ENCODE measurements around the gene UFD1.

The UFD1 gene

DNA sequence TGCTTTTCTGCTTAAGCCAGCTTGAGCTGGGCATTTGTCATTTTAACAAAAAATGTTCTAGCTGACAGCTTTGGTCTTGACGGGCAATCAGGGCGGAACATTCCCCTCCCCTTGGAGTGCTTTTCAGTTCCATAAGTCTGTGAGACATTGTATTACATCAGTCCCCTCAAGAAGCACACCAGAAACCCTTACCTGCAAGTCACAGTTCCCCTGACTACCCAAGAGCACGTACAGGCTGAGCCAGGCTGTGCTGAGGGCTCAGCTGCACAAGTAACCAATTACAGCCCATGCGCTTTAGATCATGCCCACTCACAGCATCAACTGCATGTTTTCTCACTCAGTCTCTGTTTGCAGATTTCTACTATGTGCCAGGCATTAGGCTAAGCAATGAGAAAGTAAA is 66.5 kb downstream of the UFD1 start:
- DNase-seq: no peak
- TF ChIP-seq POLR2A (IDR thresholded peaks at IDR 0.05; ENCODE audit: low read length) (no peak), GATA1 (IDR thresholded peaks at IDR 0.05; ENCODE audit: low read depth, low read length) (no peak)

- no peak for DNase-seq
- TF ChIP-seq POLR2A (IDR thresholded peaks at IDR 0.05; ENCODE audit: low read length) (no peak), GATA1 (IDR thresholded peaks at IDR 0.05; ENCODE audit: low read depth, low read length) (no peak)
These were observed 67.3 kb downstream of the UFD1 start for GRCh38 chr22:19411690-19412045.

- no peak for DNase-seq
- TF ChIP-seq POLR2A (IDR thresholded peaks at IDR 0.05; ENCODE audit: low read length): no peak
- TF ChIP-seq GATA1 (IDR thresholded peaks at IDR 0.05; ENCODE audit: low read depth, low read length): no peak
These were observed 67.9 kb downstream of the UFD1 start for GRCh38 chr22:19410941-19411689.

- TF ChIP-seq GATA1 (IDR thresholded peaks at IDR 0.05; ENCODE audit: low read depth, low read length) (no peak), POLR2A (IDR thresholded peaks at IDR 0.05; ENCODE audit: low read length) (no peak)
- peak; percentile 90 to 93 for DNase-seq
These were observed 71.1 kb downstream of the UFD1 start for GRCh38 chr22:19407649-19408606.

DNA sequence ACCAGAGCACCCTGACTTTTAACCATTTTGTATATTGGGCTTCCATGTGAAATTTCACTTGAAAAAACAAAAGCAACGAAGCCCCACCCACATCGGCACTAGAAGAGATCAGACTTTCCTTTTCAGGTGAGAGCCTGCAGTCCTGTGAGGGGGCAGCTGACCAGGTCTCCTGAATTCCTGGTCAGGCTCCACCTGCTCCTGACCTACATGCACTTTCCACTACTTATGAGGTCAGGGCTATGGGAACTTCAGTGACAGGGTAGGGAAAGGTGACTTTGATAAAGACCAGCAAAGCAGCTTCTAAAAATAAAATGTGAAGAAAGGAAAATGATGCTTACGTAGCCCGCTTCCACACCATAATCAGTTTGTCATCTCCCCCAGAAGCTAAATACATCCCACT is 72.1 kb downstream of the UFD1 start:
- TF ChIP-seq GATA1 (IDR thresholded peaks at IDR 0.05; ENCODE audit: low read depth, low read length): no peak
- no peak for TF ChIP-seq POLR2A (IDR thresholded peaks at IDR 0.05; ENCODE audit: low read length)
- no peak for DNase-seq

- DNase-seq: no peak
- TF ChIP-seq GATA1 (IDR thresholded peaks at IDR 0.05; ENCODE audit: low read depth, low read length) (no peak), POLR2A (IDR thresholded peaks at IDR 0.05; ENCODE audit: low read length) (no peak)
These were observed 72.6 kb downstream of the UFD1 start for GRCh38 chr22:19406281-19406811.

GRCh38 chr22:19405652-19406051 is 73.3 kb downstream of the UFD1 start:
- no peak for TF ChIP-seq GATA1 (IDR thresholded peaks at IDR 0.05; ENCODE audit: low read depth, low read length)
- TF ChIP-seq POLR2A (IDR thresholded peaks at IDR 0.05; ENCODE audit: low read length): no peak
- no peak for DNase-seq

- DNase-seq: no peak
- TF ChIP-seq POLR2A (IDR thresholded peaks at IDR 0.05; ENCODE audit: low read length) (no peak), GATA1 (IDR thresholded peaks at IDR 0.05; ENCODE audit: low read depth, low read length) (no peak)
These were observed 73.9 kb downstream of the UFD1 start for GRCh38 chr22:19405133-19405532.

- no peak for DNase-seq
- TF ChIP-seq POLR2A (IDR thresholded peaks at IDR 0.05; ENCODE audit: low read length) (no peak), GATA1 (IDR thresholded peaks at IDR 0.05; ENCODE audit: low read depth, low read length) (no peak)
These were observed 74.3 kb downstream of the UFD1 start for GRCh38 chr22:19404676-19405075.

DNA sequence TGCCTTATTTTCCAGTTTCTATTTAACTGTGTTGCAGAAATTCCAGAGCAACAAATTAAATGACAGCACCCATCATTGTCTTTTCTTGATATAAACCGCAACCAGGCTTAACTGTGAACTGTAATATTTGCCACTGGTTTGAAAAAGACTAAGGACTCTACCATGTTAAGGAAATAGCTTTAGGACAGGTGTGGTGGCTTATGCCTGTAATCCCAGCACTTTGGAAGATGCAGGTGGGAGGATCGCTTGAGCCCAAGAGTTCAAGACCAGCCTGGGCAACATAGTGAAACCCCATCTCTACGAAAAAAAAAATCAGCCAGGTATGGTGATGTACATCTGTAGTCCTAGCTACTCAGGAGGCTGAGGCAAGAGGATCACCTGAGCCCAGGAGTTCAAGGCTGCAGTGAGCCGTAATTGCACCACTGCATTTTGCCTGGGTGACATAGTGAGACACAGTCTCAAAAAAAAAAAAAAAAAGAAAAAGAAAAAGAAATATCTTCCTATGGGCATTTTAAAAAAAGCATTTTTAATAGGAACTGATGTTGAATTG is 76.3 kb downstream of the UFD1 start:
- DNase-seq: no peak

DNA sequence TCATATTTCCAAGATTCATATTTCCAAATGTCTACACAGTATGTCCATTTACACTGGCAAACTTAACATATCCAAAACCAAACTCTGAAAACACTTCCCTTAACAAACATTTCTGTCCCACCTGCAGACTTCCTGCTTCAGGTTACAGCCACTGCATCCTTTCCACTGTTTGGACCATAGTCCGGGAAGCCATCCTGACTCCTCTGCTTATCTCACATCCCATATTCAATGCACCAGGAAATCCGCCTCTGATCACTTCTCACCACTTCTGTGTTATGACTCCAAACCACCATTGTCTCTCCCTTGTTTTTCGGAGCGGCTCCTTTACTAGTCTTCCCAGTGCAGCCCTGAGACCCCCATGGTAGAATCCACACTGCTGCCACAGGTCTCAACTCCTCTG is 77.5 kb downstream of the UFD1 start:
- no peak for DNase-seq
- no peak for TF ChIP-seq GATA1 (IDR thresholded peaks at IDR 0.05; ENCODE audit: low read depth, low read length)
- TF ChIP-seq POLR2A (IDR thresholded peaks at IDR 0.05; ENCODE audit: low read length): no peak

More for the DNA sequence above, 76.3 kb downstream of the UFD1 start:
- TF ChIP-seq GATA1 (IDR thresholded peaks at IDR 0.05; ENCODE audit: low read depth, low read length) (no peak), POLR2A (IDR thresholded peaks at IDR 0.05; ENCODE audit: low read length) (no peak)

DNA sequence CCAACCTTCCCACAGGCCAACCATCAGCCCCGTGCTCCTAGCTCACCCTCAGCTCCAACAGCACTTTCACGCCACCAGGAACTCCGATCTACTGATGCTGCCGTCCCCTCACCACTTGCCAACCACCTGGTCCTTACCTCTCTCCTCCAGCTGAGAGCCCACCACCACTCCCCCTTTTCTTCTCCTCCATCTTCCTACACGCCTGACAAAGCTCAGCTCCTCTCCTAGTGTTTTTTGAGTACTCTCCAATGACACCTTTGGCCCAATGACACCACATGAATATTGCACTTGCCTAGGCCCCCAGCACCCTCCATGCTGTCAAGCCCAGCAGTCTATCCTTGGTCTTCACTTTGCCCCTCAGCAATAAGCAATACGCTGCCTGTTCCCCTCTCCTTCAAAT is 78.1 kb downstream of the UFD1 start:
- DNase-seq: no peak
- TF ChIP-seq POLR2A (IDR thresholded peaks at IDR 0.05; ENCODE audit: low read length) (no peak), GATA1 (IDR thresholded peaks at IDR 0.05; ENCODE audit: low read depth, low read length) (no peak)
